ENCODE data around the gene RRP12.
"Not testable (repeated sequence)": the region's sequence is repeated elsewhere in the genome, so short reads cannot be mapped to it uniquely, and the experiment has no call there.

RRP12 gene

GRCh38 chr10:97400665-97401454 lies at the start of gene RRP12:
Gene RRP12, minus strand, starts transcription at chr10:97401340. Its CDS starts 109 bp downstream, at chr10:97401231.
- in situ Hi-C loops (cut with HindIII; ENCODE audit: low sequenced_read_pairs), result no loop called here

- in situ Hi-C loops (cut with HindIII; ENCODE audit: low sequenced_read_pairs), result no loop called here
Observed at GRCh38 chr10:97450828-97451227, 49.7 kb upstream of the RRP12 start.

GRCh38 chr10:97445722-97446639 lies 44.8 kb upstream of the RRP12 start, which contains the start of the genes EXOSC1 and ZDHHC16:
Gene EXOSC1, minus strand, starts transcription at chr10:97446006. Its CDS starts 21 bp downstream, at chr10:97445985.
Gene ZDHHC16, plus strand, starts transcription at chr10:97446175. Its CDS starts 5,501 bp downstream, at chr10:97451676.
- in situ Hi-C loops (cut with HindIII; ENCODE audit: low sequenced_read_pairs), result no loop called here

GRCh38 chr10:97445357-97445721 lies 44.2 kb upstream of the RRP12 start:
- in situ Hi-C loops (cut with HindIII; ENCODE audit: low sequenced_read_pairs), result no loop called here

- in situ Hi-C loops (cut with HindIII; ENCODE audit: low sequenced_read_pairs), result no loop called here
Observed at GRCh38 chr10:97444212-97444611, 43.1 kb upstream of the RRP12 start.

- in situ Hi-C loops (cut with HindIII; ENCODE audit: low sequenced_read_pairs), result no loop called here
Observed at GRCh38 chr10:97442277-97442676, 41.1 kb upstream of the RRP12 start.

- in situ Hi-C loops (cut with HindIII; ENCODE audit: low sequenced_read_pairs), result no loop called here
Observed at GRCh38 chr10:97435211-97435610, 34.1 kb upstream of the RRP12 start.

GRCh38 chr10:97434557-97434956 lies 33.4 kb upstream of the RRP12 start:
- in situ Hi-C loops (cut with HindIII; ENCODE audit: low sequenced_read_pairs), result no loop called here

GRCh38 chr10:97434055-97434454 lies 32.9 kb upstream of the RRP12 start:
- in situ Hi-C loops (cut with HindIII; ENCODE audit: low sequenced_read_pairs), result no loop called here

GRCh38 chr10:97428572-97428981 lies 27.4 kb upstream of the RRP12 start:
- in situ Hi-C loops (cut with HindIII; ENCODE audit: low sequenced_read_pairs), result no loop called here

GRCh38 chr10:97427571-97428179 lies 26.5 kb upstream of the RRP12 start:
- in situ Hi-C loops (cut with HindIII; ENCODE audit: low sequenced_read_pairs), result no loop called here

GRCh38 chr10:97426776-97427570 lies 25.8 kb upstream of the RRP12 start:
- in situ Hi-C loops (cut with HindIII; ENCODE audit: low sequenced_read_pairs), result no loop called here

- in situ Hi-C loops (cut with HindIII; ENCODE audit: low sequenced_read_pairs), result no loop called here
Observed at GRCh38 chr10:97425964-97426775, 25.0 kb upstream of the RRP12 start, which contains the start of gene PGAM1. Gene PGAM1, plus strand, starts transcription at chr10:97426191. Its CDS starts 117 bp downstream, at chr10:97426308.

GRCh38 chr10:97423757-97424098 lies 22.6 kb upstream of the RRP12 start:
- in situ Hi-C loops (cut with HindIII; ENCODE audit: low sequenced_read_pairs), result not testable (repeated sequence)

- in situ Hi-C loops (cut with HindIII; ENCODE audit: low sequenced_read_pairs), result no loop called here
Observed at GRCh38 chr10:97416565-97416964, 15.4 kb upstream of the RRP12 start.

- in situ Hi-C loops (cut with HindIII; ENCODE audit: low sequenced_read_pairs), result no loop called here
Observed at GRCh38 chr10:97412891-97413304, 11.8 kb upstream of the RRP12 start.

- in situ Hi-C loops (cut with HindIII; ENCODE audit: low sequenced_read_pairs), result no loop called here
Observed at GRCh38 chr10:97411406-97411805, 10.3 kb upstream of the RRP12 start.

GRCh38 chr10:97408496-97408992 lies 7.4 kb upstream of the RRP12 start:
- in situ Hi-C loops (cut with HindIII; ENCODE audit: low sequenced_read_pairs), result no loop called here

- in situ Hi-C loops (cut with HindIII; ENCODE audit: low sequenced_read_pairs), result no loop called here
Observed at GRCh38 chr10:97407952-97408248, 6.8 kb upstream of the RRP12 start.

Measured in DLD1 (cell line).